HepG2 (cell line): ENCODE results near the gene CITED4. TPM values are rescaled to one million over a fixed set of nuclear protein-coding genes. Genes with fewer than 3 reads are reported as not detected.

Experiments used
- HNF4G ChIP-seq, 2 experiments: sonication (generic) in 1 of 2; formaldehyde crosslinking in 1 of 2; IDR thresholded peaks; 2 replicates each; pipeline versions ENCODE4 v1.4.0 to v1.6.1; 2011 to 2020; ENCODE audit warnings: borderline replicate concordance in 2 of 2, low read depth in 2 of 2, mild to moderate bottlenecking in 2 of 2, low read length in 1 of 2, missing genetic modification reagents in 1 of 2, moderate library complexity in 1 of 2
- ZFP41 ChIP-seq: sonication (generic); formaldehyde crosslinking; IDR thresholded peaks from 2 replicates; pipeline ENCODE4 v1.4.0; 2020; ENCODE audit warnings: mild to moderate bottlenecking, missing genetic modification reagents, borderline replicate concordance
- ZNF160 ChIP-seq: sonication (generic); formaldehyde crosslinking; IDR thresholded peaks from 2 replicates; pipeline ENCODE4 v1.8.0; 2022; ENCODE audit warnings: mild to moderate bottlenecking, inconsistent platforms, missing genetic modification reagents
- ZNF556 ChIP-seq: sonication (generic); formaldehyde crosslinking; IDR thresholded peaks from 2 replicates; pipeline ENCODE4 v1.4.0; 2020; ENCODE audit warnings: mild to moderate bottlenecking, missing genetic modification reagents, borderline replicate concordance
- polyA plus RNA-seq, 8 experiments: library from polyadenylated mRNA; depleted of rRNA in 3 of 8; stranded (reverse) in 7 of 8; unstranded in 1 of 8; fragments of >200 nt; fragmentation: Illumina TruSeq in 4 of 8; extraction: Trizol in 4 of 8; gene quantifications; 2 replicates each; pipeline versions ENCODE4 v1.2.1 to v1.2.3, GENCODE V29; 2011 to 2016; ENCODE audit warnings: low read depth in 4 of 8, missing spikeins in 1 of 8, mixed read lengths in 1 of 8; ENCODE audit not compliant: insufficient read depth in 1 of 8
- total RNA-seq, 5 experiments: library from RNA; depleted of rRNA; stranded (reverse); fragments of >200 nt; fragmentation: Illumina TruSeq; extraction: Trizol; gene quantifications; 2 replicates each; pipeline ENCODE4 v1.2.3, GENCODE V29; 2016; ENCODE audit warnings: low read depth in 1 of 5
- TF ChIP-seq, protein P1 (sequence below): sonication (generic); formaldehyde crosslinking; IDR thresholded peaks from 2 replicates; pipeline ENCODE4 v1.4.0; 2020; ENCODE audit warnings: mild to moderate bottlenecking, missing genetic modification reagents
- TF ChIP-seq, protein P2 (sequence below): sonication (generic); formaldehyde crosslinking; IDR thresholded peaks from 2 replicates; pipeline ENCODE4 v1.5.0; 2020; ENCODE audit warnings: missing genetic modification reagents
- TF ChIP-seq, protein P3 (sequence below): sonication (generic); formaldehyde crosslinking; IDR thresholded peaks from 2 replicates; pipeline ENCODE4 v1.8.0; 2022; ENCODE audit warnings: missing genetic modification reagents, mild to moderate bottlenecking, moderate library complexity, borderline replicate concordance
- TF ChIP-seq, protein P4 (sequence below), 2 experiments: sonication (generic) in 1 of 2; formaldehyde crosslinking in 1 of 2; IDR thresholded peaks; 2 replicates each; pipeline versions ENCODE4 v1.6.1 to v1.9.0; 2014 to 2022; ENCODE audit warnings: antibody characterized with exemption in 1 of 2, borderline replicate concordance in 1 of 2, inconsistent platforms in 1 of 2, low read depth in 1 of 2, missing genetic modification reagents in 1 of 2

Gene CITED4
- total and polyA plus RNA-seq, 2 of the 13 experiments (the other 11 are each of a cell fraction or from before 2014, with no cell fraction given): 1.5 to 9.9 TPM

DNA sequence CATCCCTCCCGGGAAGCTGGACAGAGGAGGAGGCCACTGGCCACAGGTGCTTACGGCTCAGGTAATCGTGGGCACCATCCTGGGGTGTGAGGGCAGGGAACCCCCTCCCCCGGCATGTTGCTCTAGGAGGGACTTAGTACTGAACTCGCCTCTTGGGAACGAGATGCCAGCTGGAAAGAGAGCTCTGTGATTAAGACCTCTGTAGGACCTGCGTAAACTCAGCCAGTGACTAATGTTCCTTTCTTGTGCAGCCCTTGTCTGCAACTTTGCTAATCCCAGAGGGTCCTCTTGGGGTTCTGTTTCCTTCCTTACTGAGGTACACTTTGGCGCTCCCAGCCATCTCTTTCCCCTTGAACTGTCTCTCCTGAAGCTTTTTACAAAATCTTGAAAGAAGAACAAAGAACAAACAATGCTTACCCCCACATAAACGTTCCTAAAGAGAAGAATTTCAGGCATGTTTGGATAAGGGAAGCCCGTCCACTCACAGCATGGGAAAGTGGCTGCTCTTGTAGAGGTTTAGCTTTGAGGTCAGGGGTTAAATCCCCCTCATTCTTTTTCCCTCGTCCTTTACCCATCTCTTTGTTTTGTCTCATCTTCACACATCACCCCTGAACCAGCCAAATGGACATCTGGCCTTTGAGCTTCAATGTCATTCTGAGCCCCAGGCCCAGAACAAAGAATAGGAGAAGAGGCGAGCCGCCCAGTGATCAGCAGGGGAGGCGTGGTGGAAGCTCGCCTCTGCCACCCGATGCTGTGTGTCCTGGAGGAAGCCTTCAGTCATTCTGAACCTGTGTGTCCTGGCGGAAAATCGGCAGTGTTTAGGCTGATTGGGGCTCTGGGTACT lies 37.4 kb downstream of the CITED4 start (continued):
- TF ChIP-seq, protein P1, sequence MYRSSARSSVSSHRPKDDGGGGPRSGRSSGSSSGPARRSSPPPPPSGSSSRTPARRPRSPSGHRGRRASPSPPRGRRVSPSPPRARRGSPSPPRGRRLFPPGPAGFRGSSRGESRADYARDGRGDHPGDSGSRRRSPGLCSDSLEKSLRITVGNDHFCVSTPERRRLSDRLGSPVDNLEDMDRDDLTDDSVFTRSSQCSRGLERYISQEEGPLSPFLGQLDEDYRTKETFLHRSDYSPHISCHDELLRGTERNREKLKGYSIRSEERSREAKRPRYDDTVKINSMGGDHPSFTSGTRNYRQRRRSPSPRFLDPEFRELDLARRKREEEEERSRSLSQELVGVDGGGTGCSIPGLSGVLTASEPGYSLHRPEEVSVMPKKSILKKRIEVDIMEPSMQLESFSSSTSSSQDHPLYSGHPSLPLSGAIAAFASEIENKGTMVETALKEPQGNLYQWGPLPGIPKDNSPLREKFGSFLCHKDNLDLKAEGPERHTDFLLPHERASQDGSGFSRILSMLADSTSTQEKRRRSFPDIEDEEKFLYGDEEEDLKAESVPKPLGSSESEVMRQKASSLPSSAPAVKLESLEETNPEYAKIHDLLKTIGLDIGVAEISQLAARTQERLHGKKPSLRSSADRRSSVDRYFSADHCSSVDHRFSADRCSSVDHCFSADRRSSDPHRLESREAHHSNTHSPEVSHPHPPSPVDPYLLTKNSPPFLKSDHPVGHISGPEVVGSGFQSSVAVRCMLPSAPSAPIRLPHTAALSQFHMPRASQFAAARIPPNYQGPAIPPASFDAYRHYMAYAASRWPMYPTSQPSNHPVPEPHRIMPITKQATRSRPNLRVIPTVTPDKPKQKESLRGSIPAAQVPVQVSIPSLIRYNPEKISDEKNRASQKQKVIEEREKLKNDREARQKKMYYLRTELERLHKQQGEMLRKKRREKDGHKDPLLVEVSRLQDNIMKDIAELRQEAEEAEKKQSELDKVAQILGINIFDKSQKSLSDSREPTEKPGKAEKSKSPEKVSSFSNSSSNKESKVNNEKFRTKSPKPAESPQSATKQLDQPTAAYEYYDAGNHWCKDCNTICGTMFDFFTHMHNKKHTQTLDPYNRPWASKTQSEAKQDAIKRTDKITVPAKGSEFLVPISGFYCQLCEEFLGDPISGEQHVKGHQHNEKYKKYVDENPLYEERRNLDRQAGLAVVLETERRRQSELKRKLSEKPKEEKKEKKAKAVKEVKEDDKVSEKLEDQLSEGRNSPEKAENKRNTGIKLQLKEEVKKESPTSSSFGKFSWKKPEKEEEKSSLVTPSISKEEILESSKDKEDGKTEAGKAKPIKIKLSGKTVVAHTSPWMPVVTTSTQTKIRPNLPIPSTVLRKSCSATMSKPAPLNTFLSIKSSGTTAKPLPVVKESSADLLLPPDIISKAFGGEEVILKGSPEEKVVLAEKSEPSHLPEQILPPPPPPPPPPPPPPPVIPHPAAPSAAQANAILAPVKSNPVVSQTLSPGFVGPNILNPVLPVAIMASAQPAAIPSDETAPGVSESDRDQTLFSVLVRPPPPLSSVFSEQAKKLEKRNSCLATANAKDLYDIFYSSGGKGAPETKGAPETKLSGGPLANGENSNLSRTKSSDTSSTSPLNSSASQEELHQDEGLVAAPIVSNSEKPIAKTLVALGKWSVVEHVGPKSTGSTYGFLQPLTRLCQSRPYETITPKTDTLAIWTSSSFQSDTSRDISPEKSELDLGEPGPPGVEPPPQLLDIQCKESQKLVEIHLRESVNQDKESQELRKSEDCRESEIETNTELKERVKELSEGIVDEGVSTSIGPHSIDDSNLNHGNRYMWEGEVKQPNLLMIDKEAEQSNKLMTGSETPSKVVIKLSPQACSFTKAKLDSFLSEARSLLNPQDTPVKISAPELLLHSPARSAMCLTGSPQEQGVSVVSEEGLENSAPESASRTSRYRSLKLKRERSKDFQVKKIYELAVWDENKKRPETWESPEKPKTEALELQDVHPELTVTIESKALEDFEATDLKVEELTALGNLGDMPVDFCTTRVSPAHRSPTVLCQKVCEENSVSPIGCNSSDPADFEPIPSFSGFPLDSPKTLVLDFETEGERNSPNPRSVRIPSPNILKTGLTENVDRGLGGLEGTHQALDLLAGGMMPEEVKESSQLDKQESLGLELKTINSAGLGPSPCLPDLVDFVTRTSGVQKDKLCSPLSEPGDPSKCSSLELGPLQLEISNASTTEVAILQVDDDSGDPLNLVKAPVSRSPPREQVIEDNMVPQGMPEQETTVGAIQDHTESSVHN (CRISPR knock-in tag): no peak
- TF ChIP-seq, protein P2, sequence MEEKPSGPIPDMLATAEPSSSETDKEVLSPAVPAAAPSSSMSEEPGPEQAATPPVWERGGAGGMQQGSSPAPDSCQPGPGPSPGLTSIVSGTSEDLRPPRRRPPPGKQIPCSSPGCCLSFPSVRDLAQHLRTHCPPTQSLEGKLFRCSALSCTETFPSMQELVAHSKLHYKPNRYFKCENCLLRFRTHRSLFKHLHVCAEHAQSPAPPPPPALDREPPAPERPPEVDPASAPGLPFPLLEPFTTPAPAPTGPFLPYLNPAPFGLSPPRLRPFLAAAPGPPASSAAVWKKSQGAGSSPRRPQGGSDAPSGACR (CRISPR knock-in tag): no peak
- TF ChIP-seq ZFP41: no peak
- no peak for TF ChIP-seq ZNF160
- no peak for TF ChIP-seq ZNF556 (CRISPR knock-in tag)
- TF ChIP-seq, protein P3, sequence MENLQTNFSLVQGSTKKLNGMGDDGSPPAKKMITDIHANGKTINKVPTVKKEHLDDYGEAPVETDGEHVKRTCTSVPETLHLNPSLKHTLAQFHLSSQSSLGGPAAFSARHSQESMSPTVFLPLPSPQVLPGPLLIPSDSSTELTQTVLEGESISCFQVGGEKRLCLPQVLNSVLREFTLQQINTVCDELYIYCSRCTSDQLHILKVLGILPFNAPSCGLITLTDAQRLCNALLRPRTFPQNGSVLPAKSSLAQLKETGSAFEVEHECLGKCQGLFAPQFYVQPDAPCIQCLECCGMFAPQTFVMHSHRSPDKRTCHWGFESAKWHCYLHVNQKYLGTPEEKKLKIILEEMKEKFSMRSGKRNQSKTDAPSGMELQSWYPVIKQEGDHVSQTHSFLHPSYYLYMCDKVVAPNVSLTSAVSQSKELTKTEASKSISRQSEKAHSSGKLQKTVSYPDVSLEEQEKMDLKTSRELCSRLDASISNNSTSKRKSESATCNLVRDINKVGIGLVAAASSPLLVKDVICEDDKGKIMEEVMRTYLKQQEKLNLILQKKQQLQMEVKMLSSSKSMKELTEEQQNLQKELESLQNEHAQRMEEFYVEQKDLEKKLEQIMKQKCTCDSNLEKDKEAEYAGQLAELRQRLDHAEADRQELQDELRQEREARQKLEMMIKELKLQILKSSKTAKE (CRISPR knock-in tag): no peak
- TF ChIP-seq, protein P4, sequence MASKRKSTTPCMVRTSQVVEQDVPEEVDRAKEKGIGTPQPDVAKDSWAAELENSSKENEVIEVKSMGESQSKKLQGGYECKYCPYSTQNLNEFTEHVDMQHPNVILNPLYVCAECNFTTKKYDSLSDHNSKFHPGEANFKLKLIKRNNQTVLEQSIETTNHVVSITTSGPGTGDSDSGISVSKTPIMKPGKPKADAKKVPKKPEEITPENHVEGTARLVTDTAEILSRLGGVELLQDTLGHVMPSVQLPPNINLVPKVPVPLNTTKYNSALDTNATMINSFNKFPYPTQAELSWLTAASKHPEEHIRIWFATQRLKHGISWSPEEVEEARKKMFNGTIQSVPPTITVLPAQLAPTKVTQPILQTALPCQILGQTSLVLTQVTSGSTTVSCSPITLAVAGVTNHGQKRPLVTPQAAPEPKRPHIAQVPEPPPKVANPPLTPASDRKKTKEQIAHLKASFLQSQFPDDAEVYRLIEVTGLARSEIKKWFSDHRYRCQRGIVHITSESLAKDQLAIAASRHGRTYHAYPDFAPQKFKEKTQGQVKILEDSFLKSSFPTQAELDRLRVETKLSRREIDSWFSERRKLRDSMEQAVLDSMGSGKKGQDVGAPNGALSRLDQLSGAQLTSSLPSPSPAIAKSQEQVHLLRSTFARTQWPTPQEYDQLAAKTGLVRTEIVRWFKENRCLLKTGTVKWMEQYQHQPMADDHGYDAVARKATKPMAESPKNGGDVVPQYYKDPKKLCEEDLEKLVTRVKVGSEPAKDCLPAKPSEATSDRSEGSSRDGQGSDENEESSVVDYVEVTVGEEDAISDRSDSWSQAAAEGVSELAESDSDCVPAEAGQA (IDR thresholded peaks at IDR 0.05; ENCODE audit: low read depth): no peak
- TF ChIP-seq, protein P4 (CRISPR knock-in tag; IDR thresholded peaks at IDR 0.05; ENCODE audit: borderline replicate concordance): no peak
- no peak for TF ChIP-seq HNF4G (IDR thresholded peaks at IDR 0.05; ENCODE audit: borderline replicate concordance, low read depth, low read length)
- no peak for TF ChIP-seq HNF4G (CRISPR knock-in tag; IDR thresholded peaks at IDR 0.05; ENCODE audit: borderline replicate concordance, low read depth)
